ENCODE results near the gene ZNF197. TPM values are rescaled to one million over a fixed set of nuclear protein-coding genes. Genes with fewer than 3 reads are reported as not detected.
"Not testable (repeated sequence)": the region's sequence is repeated elsewhere in the genome, so short reads cannot be mapped to it uniquely, and the experiment has no call there.

The ZNF197 gene
- total RNA-seq (10 to 100 TPM; 13.8 to 14.2 TPM), polyA plus RNA-seq (5.7 TPM)

DNA sequence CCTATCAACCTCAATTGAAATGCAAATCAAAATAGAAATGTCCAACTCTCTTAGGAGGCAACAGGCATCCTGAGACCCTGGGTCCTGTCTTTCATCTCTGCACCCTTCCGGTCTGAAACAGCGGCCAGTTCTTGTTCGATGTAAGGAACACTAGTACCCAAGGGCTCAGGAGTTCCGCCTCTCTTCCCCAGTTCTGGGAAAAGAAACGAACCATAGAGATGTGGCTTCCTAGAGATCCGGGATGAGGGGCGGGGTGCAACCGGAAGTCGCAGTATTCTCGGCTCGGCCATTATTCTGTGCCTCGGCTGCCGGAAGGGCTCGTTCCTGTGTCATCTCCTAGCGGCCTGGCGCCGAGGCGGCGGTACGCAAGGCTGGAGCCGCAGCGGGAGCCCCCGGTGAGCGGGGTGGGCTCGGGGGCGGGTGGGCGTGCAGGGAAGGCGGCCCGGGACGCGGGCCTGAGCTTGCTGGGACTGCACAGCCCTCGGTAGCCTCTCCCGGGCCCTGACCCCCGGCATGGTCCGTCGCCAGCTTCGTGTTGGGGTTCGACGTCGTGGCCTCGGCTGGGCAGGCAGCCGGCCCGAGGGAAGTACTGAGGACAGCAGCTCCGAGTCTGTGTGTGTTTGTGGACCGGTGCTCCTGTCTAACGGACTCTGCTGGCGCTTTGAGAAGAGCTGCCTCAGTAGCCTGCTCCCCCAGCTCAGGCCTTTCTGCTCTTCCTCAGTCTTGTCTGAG is at the start of gene ZNF197:
Gene ZNF197, plus strand, starts transcription at position 288 of the 732 bp plus-strand sequence. CDS start 4,119 bp downstream, outside the sequence.
- POLR2A ChIA-PET = interaction anchor here (0.6 kb wide), 1 partner anchor 135 kb away, joined by 3 read pairs; no protein-coding TSS in a partner anchor
- peaks cover 10% of the 10 kb centered on the region for H3K4me1 ChIP-seq (ENCODE audit: insufficient read depth, low read length)
- peak; percentile 23 to 67 (median 31) for DNase-seq
- H3K4me1 Mint-ChIP-seq = peaks cover 36 to 58% (median 55%) of the 10 kb centered on the region in 3 donors
- H3K4me3 Mint-ChIP-seq = peak within 1 kb of the TSS; percentile 90 to 95 (median 92)
- no peaks in the 10 kb centered on the region for H3K27me3 ChIP-seq (ENCODE audit: insufficient read depth, low read length, poor library complexity, severe bottlenecking)
- peak within 1 kb of the TSS; percentile 46 to 93 (median 86) for H3K27ac Mint-ChIP-seq
- peaks cover 0 to 27% (median 4%) of the 10 kb centered on the region in 3 donors for H3K36me3 Mint-ChIP-seq
- peak within 1 kb of the TSS; percentile 74 for H3K4me3 ChIP-seq (ENCODE audit: low read length)
- H3K27me3 Mint-ChIP-seq = no peaks in the 10 kb centered on the region
- H3K9me3 ChIP-seq (ENCODE audit: low read length) = no peaks in the 10 kb centered on the region
- peak within 1 kb of the TSS; percentile 52 for H3K27ac ChIP-seq (ENCODE audit: low read depth, low read length)
- H3K9me3 Mint-ChIP-seq = no peaks in the 10 kb centered on the region
- CTCF ChIA-PET = interaction anchor here (1.1 kb wide), 1 partner anchor 290 kb away, joined by 3 read pairs; no protein-coding TSS in a partner anchor
- no peaks in the 10 kb centered on the region for H3K36me3 ChIP-seq (ENCODE audit: insufficient read depth, low read length)

DNA sequence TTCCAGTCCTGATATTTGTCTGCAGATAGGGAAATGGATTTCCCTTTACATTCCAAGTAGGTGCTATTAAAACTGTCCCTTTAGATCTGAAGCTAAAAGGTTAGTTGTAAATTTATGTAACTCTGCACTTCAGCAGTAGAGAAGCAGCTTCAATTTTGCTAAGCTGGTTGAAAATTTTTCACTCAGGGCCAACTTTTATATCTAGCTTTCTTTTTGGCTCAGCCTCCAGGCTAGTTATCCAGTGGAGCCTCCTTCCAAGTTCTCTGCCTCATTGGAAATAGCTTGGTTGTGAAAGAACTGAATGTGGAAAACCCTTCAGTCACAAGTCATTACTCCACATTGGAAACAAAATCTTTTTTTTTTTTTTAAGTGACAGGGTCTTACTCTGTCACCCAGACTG is 48.2 kb upstream of the ZNF197 start:
- H3K4me3 ChIP-seq (ENCODE audit: low read length) = no peak overlapping the region
- no peak overlapping the region for H3K4me3 Mint-ChIP-seq
- H3K27ac Mint-ChIP-seq = no peak overlapping the region
- H3K36me3 ChIP-seq (ENCODE audit: insufficient read depth, low read length) = no peaks in the 10 kb centered on the region
- no peaks in the 10 kb centered on the region for H3K4me1 ChIP-seq (ENCODE audit: insufficient read depth, low read length)
- POLR2A ChIA-PET = no interaction called here
- peaks cover 7 to 38% (median 20%) of the 10 kb centered on the region in 3 donors for H3K36me3 Mint-ChIP-seq
- CTCF ChIA-PET = no interaction called here
- no peaks in the 10 kb centered on the region for H3K4me1 Mint-ChIP-seq
- peaks cover 7% of the 10 kb centered on the region for H3K9me3 ChIP-seq (ENCODE audit: low read length)
- DNase-seq = no peak
- no peak overlapping the region for H3K27ac ChIP-seq (ENCODE audit: low read depth, low read length)
- H3K27me3 Mint-ChIP-seq = no peaks in the 10 kb centered on the region
- no peaks in the 10 kb centered on the region for H3K27me3 ChIP-seq (ENCODE audit: insufficient read depth, low read length, poor library complexity, severe bottlenecking)
- peaks cover 14 to 59% (median 47%) of the 10 kb centered on the region in 5 donors for H3K9me3 Mint-ChIP-seq

DNA sequence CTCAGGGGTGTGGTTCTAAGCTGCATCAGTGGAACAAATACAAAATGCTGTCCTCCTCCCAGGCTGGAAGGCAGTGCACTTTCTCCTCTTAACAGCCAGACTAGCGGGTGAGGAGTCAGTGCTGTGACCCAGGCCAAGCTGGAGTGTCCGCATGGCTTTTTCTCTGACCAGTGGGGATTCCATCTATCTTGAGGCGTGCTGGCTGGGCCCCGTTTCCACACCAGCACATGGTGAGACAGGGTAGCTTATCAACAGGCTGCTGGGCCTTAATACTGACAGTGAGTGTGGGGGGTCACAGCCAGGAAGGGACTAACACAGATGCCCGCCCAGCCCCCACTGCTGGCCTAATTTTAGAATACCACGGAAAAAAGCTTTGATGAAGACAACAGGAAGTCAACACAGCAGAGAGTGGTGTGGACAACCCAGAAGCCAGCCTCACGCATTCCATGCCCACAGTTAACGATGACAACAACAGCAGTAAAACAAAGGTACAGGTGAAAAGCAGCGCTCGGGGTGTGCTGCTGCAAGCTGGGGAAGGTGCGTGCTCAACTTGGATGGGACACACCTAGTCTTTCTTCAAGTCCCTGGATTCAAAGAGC is 47.4 kb upstream of the ZNF197 start:
- H3K9me3 ChIP-seq (ENCODE audit: low read length); H3K4me3 Mint-ChIP-seq; POLR2A ChIA-PET; H3K4me1 ChIP-seq (ENCODE audit: insufficient read depth, low read length); H3K27ac Mint-ChIP-seq; H3K4me3 ChIP-seq (ENCODE audit: low read length); CTCF ChIA-PET; H3K27me3 ChIP-seq (ENCODE audit: insufficient read depth, low read length, poor library complexity, severe bottlenecking); DNase-seq; H3K27me3 Mint-ChIP-seq; H3K36me3 ChIP-seq (ENCODE audit: insufficient read depth, low read length); H3K4me1 Mint-ChIP-seq; H3K27ac ChIP-seq (ENCODE audit: low read depth, low read length): not testable (repeated sequence)
- Mint-ChIP-seq H3K9me3 (peaks cover 9 to 57% (median 47%) of the 10 kb centered on the region in 5 donors), H3K36me3 (peaks cover 7 to 30% (median 18%) of the 10 kb centered on the region in 3 donors)

DNA sequence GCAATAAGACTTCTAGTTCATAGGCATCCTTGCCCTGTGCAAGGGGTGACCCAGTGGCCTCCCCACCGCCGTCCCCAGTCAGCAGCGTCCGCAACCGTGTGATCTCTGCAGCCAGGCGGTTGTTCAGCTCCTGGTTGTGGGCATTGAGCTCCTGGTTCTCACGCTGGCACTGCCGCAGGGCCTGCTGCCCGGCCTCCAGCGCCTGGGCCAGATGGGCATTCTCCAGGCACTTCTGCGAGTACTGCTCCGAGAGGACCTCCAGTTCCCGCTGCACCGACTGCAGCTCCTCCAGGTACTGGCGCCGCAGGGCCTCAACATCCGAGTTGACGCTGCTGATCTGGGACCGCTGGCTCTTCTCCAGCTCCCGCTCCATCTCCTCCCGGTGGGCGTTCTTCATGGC is 46.5 kb upstream of the ZNF197 start:
- H3K27me3 Mint-ChIP-seq; H3K9me3 ChIP-seq (ENCODE audit: low read length); H3K4me1 ChIP-seq (ENCODE audit: insufficient read depth, low read length); H3K27me3 ChIP-seq (ENCODE audit: insufficient read depth, low read length, poor library complexity, severe bottlenecking); DNase-seq; H3K36me3 ChIP-seq (ENCODE audit: insufficient read depth, low read length); H3K27ac ChIP-seq (ENCODE audit: low read depth, low read length); H3K4me3 Mint-ChIP-seq; CTCF ChIA-PET; H3K4me1 Mint-ChIP-seq; H3K4me3 ChIP-seq (ENCODE audit: low read length); H3K27ac Mint-ChIP-seq; POLR2A ChIA-PET: not testable (repeated sequence)
- Mint-ChIP-seq H3K36me3 (peaks cover 5 to 27% (median 13%) of the 10 kb centered on the region in 3 donors), H3K9me3 (peaks cover 10 to 55% (median 47%) of the 10 kb centered on the region in 5 donors)

DNA sequence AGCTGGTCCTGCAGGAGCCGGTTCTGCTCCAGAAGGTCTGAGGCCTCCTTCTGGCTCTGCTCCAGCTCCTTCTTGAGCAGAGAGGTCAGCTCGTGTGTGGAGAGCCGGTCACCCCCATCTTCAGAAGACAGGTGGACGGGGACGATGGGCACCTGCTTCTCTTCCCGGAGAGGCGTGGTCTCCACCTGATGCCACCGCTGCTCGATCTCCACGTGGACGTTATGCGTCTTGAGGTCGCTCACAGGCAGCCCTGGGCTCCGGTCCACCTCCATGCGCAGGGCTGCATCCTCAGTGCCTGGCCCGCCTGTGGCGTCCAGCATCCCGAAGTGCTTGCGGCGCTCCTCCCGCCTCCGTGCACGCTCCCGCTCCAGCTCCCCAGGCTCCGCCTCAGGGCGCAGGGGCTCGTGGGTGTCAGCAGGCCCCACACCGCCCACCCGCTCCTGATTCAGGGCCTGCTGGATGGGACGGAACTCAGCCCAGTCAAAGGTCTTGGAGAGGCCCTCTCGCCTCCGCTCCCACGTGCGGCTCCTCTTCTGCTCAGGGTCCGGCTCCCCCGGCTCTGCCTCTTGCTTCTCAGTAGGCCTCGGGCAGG is 45.8 kb upstream of the ZNF197 start:
- H3K27ac ChIP-seq (ENCODE audit: low read depth, low read length); H3K36me3 ChIP-seq (ENCODE audit: insufficient read depth, low read length); H3K27me3 ChIP-seq (ENCODE audit: insufficient read depth, low read length, poor library complexity, severe bottlenecking); H3K27ac Mint-ChIP-seq; DNase-seq; H3K4me3 Mint-ChIP-seq; H3K9me3 ChIP-seq (ENCODE audit: low read length); CTCF ChIA-PET; H3K4me3 ChIP-seq (ENCODE audit: low read length); POLR2A ChIA-PET; H3K4me1 Mint-ChIP-seq; H3K4me1 ChIP-seq (ENCODE audit: insufficient read depth, low read length): not testable (repeated sequence)
- Mint-ChIP-seq H3K9me3 (peaks cover 15 to 59% (median 41%) of the 10 kb centered on the region in 5 donors), H3K36me3 (peaks cover 5 to 34% (median 14%) of the 10 kb centered on the region in 3 donors), H3K27me3 (peaks cover 2 to 14% of the 10 kb centered on the region in 2 donors)

DNA sequence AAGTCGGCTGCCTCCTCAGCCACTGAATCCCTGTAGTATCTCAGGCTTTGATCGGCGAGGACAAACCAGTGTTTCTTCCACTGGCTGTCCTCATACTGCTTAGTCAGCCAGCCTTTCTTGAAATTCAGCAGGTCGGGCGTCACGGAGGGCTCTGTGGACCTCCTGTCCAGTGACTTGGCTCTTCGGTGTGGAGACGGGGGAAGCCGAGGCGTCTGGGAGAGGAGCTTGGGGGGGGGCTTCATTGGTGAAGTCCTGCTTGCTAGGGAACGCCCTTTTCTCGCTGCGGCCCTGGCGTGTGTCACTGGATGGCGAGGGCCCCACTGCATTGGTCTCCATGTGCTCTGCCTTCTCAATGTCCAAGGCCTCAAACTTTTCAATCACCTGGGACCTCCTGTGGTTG is 45.1 kb upstream of the ZNF197 start:
- peaks cover 6 to 19% of the 10 kb centered on the region in 2 donors for H3K27me3 Mint-ChIP-seq
- H3K4me3 Mint-ChIP-seq = not testable (repeated sequence)
- peaks cover 15 to 58% (median 41%) of the 10 kb centered on the region in 5 donors for H3K9me3 Mint-ChIP-seq

DNA sequence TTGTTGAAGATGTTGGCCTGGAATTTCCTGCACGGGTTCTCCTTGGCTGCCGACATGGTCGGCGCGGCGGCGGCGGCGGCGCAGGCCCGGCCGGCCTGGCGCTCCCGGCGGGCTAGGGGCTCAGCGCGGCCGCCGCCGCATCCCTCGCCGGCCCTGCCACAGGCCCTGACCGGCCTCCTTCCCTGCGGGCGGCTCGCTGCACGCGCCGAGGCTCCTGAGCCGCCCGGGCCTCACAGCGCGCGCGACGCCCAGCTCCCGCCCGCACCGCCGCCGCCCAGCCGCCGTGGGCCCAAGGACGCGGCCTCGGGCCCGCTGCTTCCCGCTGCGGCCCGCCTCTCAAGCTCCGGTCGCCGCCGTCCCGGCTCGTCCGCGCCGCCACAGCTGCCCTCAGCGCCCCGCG is 43.9 kb upstream of the ZNF197 start:
- POLR2A ChIA-PET; H3K4me3 Mint-ChIP-seq; H3K4me1 Mint-ChIP-seq; H3K4me1 ChIP-seq (ENCODE audit: insufficient read depth, low read length); H3K36me3 ChIP-seq (ENCODE audit: insufficient read depth, low read length); CTCF ChIA-PET; H3K4me3 ChIP-seq (ENCODE audit: low read length); H3K9me3 ChIP-seq (ENCODE audit: low read length); H3K27ac ChIP-seq (ENCODE audit: low read depth, low read length); H3K27ac Mint-ChIP-seq; DNase-seq: not testable (repeated sequence)
- H3K36me3 Mint-ChIP-seq = peaks cover 3 to 32% (median 11%) of the 10 kb centered on the region in 3 donors
- H3K27me3 Mint-ChIP-seq = peaks cover 17 to 31% of the 10 kb centered on the region in 2 donors
- peaks cover 11% of the 10 kb centered on the region for H3K27me3 ChIP-seq (ENCODE audit: insufficient read depth, low read length, poor library complexity, severe bottlenecking)
- H3K9me3 Mint-ChIP-seq = peaks cover 14 to 57% (median 37%) of the 10 kb centered on the region in 5 donors

More for the DNA sequence above, 45.1 kb upstream of the ZNF197 start:
- H3K36me3 ChIP-seq (ENCODE audit: insufficient read depth, low read length); H3K27ac ChIP-seq (ENCODE audit: low read depth, low read length); CTCF ChIA-PET; H3K27ac Mint-ChIP-seq; H3K4me1 Mint-ChIP-seq; H3K4me1 ChIP-seq (ENCODE audit: insufficient read depth, low read length); DNase-seq; H3K4me3 ChIP-seq (ENCODE audit: low read length); H3K9me3 ChIP-seq (ENCODE audit: low read length); H3K27me3 ChIP-seq (ENCODE audit: insufficient read depth, low read length, poor library complexity, severe bottlenecking); POLR2A ChIA-PET: not testable (repeated sequence)
- H3K36me3 Mint-ChIP-seq = peaks cover 3 to 34% (median 11%) of the 10 kb centered on the region in 3 donors
